Activated naive CD8-positive, alpha-beta T cell treated with anti-CD3 and anti-CD28 coated beads, Interleukin-2, amount 50 U/mL, for 16 hours (primary cell): ENCODE data around the gene TMED9.
"Not testable (repeated sequence)": the region's sequence is repeated elsewhere in the genome, so short reads cannot be mapped to it uniquely, and the experiment has no call there.

ENCODE experiments used
- DNase-seq: peaks from one replicate; pipeline ENCODE4 v3.0.0-alpha.2; 2020; ENCODE audit warnings: low read depth, low spot score

Gene TMED9

DNA sequence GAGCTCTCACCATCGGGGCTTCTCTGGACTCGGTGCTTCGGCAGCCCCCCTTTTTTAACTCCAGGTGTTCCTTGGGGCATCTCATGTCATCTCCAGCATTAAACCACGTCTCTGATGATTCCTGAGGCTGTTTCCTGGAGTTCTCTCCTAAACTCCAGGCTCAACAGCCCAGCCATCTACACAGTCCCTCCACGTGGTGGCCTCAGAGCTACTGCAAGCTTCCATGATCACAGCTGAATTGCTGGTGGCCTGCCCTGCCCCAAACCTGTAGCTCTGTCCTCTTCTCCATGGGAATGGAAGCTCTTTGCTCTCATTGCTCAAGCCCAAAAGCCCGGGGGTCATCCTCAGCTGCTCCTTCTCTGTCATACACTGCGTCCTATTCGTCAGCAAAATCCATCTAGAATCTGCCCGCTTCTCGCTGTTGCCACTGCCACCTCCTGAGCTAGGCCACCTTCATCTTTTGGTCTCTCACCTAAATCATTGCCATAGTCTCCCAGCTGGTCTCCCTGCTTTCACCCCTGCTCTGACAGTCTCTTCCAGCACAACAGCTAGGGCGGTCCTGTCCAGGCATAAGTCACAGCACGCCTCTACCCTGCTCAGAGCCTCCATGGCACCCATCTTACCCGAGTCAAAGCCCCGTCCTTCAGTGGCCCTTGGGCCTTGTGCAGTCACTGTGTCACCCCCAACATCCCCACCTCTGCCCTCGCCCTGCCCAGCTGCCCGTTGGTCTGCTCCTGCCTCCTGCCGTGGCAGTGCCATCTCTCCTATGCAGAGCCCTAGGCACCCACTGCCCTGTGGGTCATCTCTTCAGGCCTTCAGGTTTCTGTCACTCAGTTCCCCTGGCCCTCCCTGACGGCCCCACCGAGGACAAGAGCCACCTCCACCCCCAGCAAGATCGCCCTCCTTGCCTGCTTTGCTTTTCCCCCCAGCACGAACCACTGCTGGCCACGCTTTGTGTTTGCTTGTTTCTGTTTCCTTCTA lies 14.4 kb downstream of the TMED9 start:
- no peak for DNase-seq

DNA sequence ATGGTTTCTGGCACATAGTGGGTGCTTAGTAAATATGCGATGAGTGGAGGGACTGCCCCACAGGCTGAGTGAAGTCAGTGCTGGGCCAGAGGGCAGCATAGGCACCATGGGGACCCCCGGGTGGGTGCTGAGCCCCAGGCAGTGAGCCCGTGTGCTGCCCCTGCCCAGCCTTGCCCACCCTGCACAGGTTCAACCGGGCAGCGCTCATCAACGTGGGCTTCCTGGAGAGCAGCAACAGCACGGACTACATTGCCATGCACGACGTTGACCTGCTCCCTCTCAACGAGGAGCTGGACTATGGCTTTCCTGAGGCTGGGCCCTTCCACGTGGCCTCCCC lies 15.1 kb downstream of the TMED9 start:
- DNase-seq, result no peak

GRCh38 chr5:177607452-177608192 lies 15.6 kb downstream of the TMED9 start:
- peak; percentile 46 for DNase-seq

GRCh38 chr5:177608243-177609075 lies 16.5 kb downstream of the TMED9 start:
- no peak for DNase-seq

GRCh38 chr5:177609076-177610059 lies 17.4 kb downstream of the TMED9 start:
- DNase-seq, result no peak

- no peak for DNase-seq
Observed at GRCh38 chr5:177610131-177610769, 18.2 kb downstream of the TMED9 start.

- no peak for DNase-seq
Observed at GRCh38 chr5:177610770-177611445, 18.9 kb downstream of the TMED9 start.

GRCh38 chr5:177611446-177612214 lies 19.6 kb downstream of the TMED9 start:
- DNase-seq, result no peak

- no peak for DNase-seq
Observed at GRCh38 chr5:177612215-177612673, 20.2 kb downstream of the TMED9 start.

GRCh38 chr5:177620560-177620959 lies 28.6 kb downstream of the TMED9 start:
- no peak for DNase-seq

GRCh38 chr5:177624172-177624571 lies 32.2 kb downstream of the TMED9 start:
- DNase-seq, result not testable (repeated sequence)

DNA sequence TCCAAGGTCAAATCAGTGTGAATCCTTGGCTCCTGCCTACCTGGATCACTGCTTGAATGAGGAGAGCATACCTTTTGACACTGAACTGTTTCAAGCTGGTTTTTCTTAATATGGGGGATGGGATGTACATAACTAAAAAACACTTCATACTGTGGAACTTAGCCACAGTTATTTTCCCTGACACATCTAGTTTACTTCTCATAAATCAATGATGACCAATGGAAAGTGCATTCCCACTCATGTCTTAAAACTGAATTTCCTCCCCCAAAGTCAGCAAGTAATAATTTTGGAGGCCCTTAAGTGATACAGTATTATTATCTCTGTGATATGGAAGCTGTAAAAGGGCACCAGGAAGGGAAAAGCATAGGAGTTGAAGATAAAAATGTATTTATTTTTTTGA lies 38.2 kb downstream of the TMED9 start:
- DNase-seq, result not testable (repeated sequence)

DNA sequence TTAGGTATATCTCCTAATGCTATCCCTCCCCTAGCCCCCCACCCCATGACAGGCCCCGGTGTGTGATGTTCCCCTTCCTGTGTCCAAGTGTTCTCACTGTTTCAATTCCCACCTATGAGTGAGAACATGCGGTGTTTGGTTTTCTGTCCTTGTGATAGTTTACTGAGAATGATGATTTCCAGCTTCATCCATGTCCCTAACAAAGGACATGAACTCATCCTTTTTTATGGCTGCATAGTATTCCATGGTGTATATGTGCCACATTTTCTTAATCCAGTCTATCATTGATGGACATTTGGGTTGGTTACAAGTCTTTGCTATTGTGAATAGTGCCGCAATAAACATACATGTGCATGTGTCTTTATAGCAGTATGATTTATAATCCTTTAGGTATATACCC lies 42.9 kb downstream of the TMED9 start:
- DNase-seq, result not testable (repeated sequence)

GRCh38 chr5:177645462-177645861 lies 53.5 kb downstream of the TMED9 start:
- DNase-seq, result not testable (repeated sequence)
